ENCODE measurements around the gene NMNAT3. TPM values are rescaled to one million over a fixed set of nuclear protein-coding genes. Genes with fewer than 3 reads are reported as not detected.

NMNAT3 gene
- total and polyA plus RNA-seq, 2 experiments from 2014 or later: 8.3 to 9.2 TPM

DNA sequence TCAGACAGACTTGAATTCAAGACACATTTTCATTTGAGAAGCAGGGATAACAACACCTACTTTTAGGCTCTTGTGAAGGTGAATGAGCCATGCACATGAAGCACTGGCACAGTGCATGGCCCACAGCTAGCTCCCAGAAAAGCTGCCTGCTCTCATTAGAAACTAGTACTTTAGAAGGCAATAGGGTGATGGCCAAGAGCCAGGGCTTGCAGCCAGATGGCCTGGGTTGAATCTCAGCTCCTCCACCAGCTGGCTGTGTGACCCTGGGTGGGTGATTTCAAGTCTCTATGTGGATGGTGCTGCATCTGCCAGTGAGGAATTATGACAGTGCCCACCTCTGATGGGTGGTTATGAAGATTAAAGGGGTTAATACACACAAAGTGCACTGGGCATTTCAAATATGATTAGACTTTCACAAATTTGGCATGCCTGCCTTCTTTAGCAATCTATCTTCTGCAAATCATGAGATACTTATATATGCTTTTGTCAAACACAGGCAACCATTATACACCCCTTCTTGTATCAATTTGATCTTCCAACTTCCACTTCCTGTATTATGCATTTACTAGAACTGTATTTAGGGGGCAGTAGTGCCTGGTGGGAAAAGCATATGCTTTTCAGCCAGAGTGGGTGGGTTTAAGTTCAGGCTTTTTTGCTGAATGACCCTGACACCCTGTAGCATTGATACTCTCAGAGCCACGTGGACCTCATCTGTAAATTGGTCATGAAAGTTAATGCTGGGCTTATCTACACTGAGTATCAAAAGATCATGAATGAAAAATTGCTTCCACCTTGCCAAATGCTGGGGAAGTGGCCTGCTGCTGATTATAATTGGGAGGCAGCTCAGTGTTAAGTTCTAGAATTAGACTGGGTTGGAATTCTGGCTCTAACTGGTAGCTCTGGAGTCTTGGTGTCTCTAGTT is 103.5 kb downstream of the NMNAT3 start:
- Mint-ChIP-seq H3K27me3 (ENCODE audit: insufficient read depth, low read depth, poor library complexity) (peaks cover 10% of the 10 kb centered on the region), H3K4me3 (no peak overlapping the region), H3K9me3 (peaks cover 28% of the 10 kb centered on the region), H3K4me1 (peaks cover 9% of the 10 kb centered on the region), H3K27ac (no peak overlapping the region), H3K36me3 (ENCODE audit: low read depth) (peaks cover 26% of the 10 kb centered on the region)
- H3K4me2 ChIP-seq: no peak overlapping the region
- TF ChIP-seq ZNF331 (CRISPR knock-in tag; IDR thresholded peaks at IDR 0.05; ENCODE audit: low read depth) (no peak), ZNF114 (CRISPR knock-in tag; IDR thresholded peaks at IDR 0.05) (no peak), NANOG (IDR thresholded peaks at IDR 0.05; ENCODE audit: borderline replicate concordance) (no peak), JUNB (IDR thresholded peaks at IDR 0.05; ENCODE audit: unreplicated experiment) (no peak), POLR2AphosphoS5 (IDR thresholded peaks at IDR 0.05; ENCODE audit: low read depth) (no peak), EZH2 (IDR thresholded peaks at IDR 0.05; ENCODE audit: low read depth, unreplicated experiment) (no peak), CREB1 (CRISPR knock-in tag; IDR thresholded peaks at IDR 0.05; ENCODE audit: low read depth) (no peak), EZH2phosphoT487 (IDR thresholded peaks at IDR 0.05; ENCODE audit: unreplicated experiment) (no peak)
- TF ChIP-seq, protein P1, sequence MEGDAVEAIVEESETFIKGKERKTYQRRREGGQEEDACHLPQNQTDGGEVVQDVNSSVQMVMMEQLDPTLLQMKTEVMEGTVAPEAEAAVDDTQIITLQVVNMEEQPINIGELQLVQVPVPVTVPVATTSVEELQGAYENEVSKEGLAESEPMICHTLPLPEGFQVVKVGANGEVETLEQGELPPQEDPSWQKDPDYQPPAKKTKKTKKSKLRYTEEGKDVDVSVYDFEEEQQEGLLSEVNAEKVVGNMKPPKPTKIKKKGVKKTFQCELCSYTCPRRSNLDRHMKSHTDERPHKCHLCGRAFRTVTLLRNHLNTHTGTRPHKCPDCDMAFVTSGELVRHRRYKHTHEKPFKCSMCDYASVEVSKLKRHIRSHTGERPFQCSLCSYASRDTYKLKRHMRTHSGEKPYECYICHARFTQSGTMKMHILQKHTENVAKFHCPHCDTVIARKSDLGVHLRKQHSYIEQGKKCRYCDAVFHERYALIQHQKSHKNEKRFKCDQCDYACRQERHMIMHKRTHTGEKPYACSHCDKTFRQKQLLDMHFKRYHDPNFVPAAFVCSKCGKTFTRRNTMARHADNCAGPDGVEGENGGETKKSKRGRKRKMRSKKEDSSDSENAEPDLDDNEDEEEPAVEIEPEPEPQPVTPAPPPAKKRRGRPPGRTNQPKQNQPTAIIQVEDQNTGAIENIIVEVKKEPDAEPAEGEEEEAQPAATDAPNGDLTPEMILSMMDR (conservative IDR thresholded peaks at IDR 0.05; ENCODE audit: low read depth in 2 of 2): no peak
- TF ChIP-seq, protein P2, sequence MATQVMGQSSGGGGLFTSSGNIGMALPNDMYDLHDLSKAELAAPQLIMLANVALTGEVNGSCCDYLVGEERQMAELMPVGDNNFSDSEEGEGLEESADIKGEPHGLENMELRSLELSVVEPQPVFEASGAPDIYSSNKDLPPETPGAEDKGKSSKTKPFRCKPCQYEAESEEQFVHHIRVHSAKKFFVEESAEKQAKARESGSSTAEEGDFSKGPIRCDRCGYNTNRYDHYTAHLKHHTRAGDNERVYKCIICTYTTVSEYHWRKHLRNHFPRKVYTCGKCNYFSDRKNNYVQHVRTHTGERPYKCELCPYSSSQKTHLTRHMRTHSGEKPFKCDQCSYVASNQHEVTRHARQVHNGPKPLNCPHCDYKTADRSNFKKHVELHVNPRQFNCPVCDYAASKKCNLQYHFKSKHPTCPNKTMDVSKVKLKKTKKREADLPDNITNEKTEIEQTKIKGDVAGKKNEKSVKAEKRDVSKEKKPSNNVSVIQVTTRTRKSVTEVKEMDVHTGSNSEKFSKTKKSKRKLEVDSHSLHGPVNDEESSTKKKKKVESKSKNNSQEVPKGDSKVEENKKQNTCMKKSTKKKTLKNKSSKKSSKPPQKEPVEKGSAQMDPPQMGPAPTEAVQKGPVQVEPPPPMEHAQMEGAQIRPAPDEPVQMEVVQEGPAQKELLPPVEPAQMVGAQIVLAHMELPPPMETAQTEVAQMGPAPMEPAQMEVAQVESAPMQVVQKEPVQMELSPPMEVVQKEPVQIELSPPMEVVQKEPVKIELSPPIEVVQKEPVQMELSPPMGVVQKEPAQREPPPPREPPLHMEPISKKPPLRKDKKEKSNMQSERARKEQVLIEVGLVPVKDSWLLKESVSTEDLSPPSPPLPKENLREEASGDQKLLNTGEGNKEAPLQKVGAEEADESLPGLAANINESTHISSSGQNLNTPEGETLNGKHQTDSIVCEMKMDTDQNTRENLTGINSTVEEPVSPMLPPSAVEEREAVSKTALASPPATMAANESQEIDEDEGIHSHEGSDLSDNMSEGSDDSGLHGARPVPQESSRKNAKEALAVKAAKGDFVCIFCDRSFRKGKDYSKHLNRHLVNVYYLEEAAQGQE (IDR thresholded peaks at IDR 0.05; ENCODE audit: unreplicated experiment): no peak
- TF ChIP-seq, protein P3, sequence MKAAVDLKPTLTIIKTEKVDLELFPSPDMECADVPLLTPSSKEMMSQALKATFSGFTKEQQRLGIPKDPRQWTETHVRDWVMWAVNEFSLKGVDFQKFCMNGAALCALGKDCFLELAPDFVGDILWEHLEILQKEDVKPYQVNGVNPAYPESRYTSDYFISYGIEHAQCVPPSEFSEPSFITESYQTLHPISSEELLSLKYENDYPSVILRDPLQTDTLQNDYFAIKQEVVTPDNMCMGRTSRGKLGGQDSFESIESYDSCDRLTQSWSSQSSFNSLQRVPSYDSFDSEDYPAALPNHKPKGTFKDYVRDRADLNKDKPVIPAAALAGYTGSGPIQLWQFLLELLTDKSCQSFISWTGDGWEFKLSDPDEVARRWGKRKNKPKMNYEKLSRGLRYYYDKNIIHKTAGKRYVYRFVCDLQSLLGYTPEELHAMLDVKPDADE (IDR thresholded peaks at IDR 0.05): no peak
- 0 out of 2 replicates have a peak, but pooled peaks cover 3% of the 10 kb centered on the region for H3K36me3 ChIP-seq (ENCODE audit: insufficient read depth)
- no peak overlapping the region for H3K4me3 ChIP-seq
- ATAC-seq: no peak
- H3K79me2 ChIP-seq (replicated peaks; ENCODE audit: insufficient read depth): no peaks in the 10 kb centered on the region
- H3K4me1 ChIP-seq (ENCODE audit: insufficient read depth): peaks cover 5% of the 10 kb centered on the region; the same call in 1 of the 2 replicates
- no peak overlapping the region for H3K27ac ChIP-seq (ENCODE audit: low read depth)
- H3K9me2 ChIP-seq (ENCODE audit: insufficient read depth): 0 out of 2 replicates have a peak, but pooled peaks cover 5% of the 10 kb centered on the region
- DNase-seq (ENCODE audit: low spot score): no peak
- H3F3A ChIP-seq (replicated peaks; ENCODE audit: low read depth): no peaks in the 10 kb centered on the region
- no peaks in the 10 kb centered on the region for H3K27me3 ChIP-seq (ENCODE audit: insufficient read depth)
- no peak overlapping the region for H2AFZ ChIP-seq
- no peaks in the 10 kb centered on the region; the same call in 1 of the 2 replicates for H4K20me1 ChIP-seq (replicated peaks; ENCODE audit: insufficient read depth)

All from GM23338 (cell line).